ENCODE data around the gene AGPAT2. TPM values are rescaled to one million over a fixed set of nuclear protein-coding genes. Genes with fewer than 3 reads are reported as not detected.

AGPAT2 gene
- total RNA-seq, 1 donor from 2014 or later: 32.8 TPM

DNA sequence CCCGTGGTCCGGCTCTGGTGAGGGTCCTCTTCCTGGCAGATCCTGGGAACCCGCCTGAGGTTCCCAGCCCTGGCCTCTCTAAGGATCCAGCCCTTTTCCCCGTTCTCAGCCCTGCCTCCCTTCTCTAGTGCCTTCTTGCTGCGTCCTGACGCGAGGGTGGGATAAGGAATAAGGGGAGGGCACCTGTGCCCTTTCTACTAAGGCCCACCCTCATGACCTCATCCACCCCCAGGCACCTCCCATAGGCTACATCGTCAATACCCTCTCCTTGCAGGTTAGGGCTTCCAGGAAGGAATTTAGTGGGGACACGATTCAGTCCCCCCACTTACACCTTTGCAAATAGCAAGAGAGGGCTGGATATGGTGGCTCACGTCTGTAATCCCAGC, 14.4 kb upstream of the AGPAT2 start:
- Mint-ChIP-seq H3K4me3 (no peak overlapping the region), H3K4me1 (peaks cover 3% of the 10 kb centered on the region), H3K27me3 (ENCODE audit: low read depth) (peaks cover 21% of the 10 kb centered on the region), H3K27ac (no peak overlapping the region), H3K9me3 (no peaks in the 10 kb centered on the region), H3K36me3 (no peaks in the 10 kb centered on the region)
- TF ChIP-seq CTCF (IDR thresholded peaks at IDR 0.05; ENCODE audit: unreplicated experiment): no peak
- no peak for DNase-seq (ENCODE audit: low spot score in 2 of 2, unreplicated experiment in 2 of 2)

DNA sequence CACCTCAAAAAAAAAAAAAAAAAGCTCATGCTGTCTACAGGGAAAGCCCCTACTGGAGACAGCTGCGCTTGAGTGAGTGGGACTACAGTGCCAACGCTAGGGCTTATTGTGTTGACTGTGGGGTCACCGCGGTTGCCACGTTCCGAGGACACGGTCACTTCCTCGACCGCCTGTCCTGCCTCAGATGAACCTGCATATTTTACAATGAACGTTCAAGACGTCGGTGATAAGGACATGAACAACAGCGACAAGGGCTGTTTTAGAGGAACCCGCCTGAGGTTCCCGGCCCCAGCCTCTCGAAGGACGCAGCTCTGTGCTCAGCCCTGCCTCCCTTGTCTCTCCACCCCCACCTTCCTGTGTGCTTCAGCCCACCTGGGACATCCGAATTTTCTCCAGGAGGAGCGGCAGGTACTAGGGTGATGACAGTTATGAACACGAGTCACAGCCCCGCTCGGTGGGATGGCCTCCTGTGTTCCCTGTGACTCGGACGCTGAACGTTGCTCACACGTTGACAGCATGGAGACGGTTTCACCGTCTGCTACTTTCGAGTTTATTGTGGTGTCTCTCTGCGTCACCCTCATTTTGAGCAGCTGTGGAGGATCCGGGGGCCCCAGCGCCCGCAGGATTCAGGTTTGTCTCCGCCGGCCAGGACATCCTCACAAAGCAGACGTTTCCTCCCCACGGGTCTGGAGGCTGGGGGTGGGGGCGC, 13.9 kb upstream of the AGPAT2 start:
- TF ChIP-seq CTCF (IDR thresholded peaks at IDR 0.05; ENCODE audit: unreplicated experiment): no peak
- Mint-ChIP-seq H3K9me3 (no peaks in the 10 kb centered on the region), H3K27ac (no peak overlapping the region), H3K4me1 (peaks cover 3% of the 10 kb centered on the region), H3K36me3 (no peaks in the 10 kb centered on the region), H3K4me3 (no peak overlapping the region), H3K27me3 (ENCODE audit: low read depth) (peaks cover 21% of the 10 kb centered on the region)
- no peak for DNase-seq (ENCODE audit: low spot score in 2 of 2, unreplicated experiment in 2 of 2)

GRCh38 chr9:136700304-136700703, 13.0 kb upstream of the AGPAT2 start:
- Mint-ChIP-seq H3K27me3 (ENCODE audit: low read depth) (peaks cover 15% of the 10 kb centered on the region), H3K4me1 (peaks cover 3% of the 10 kb centered on the region), H3K4me3 (no peak overlapping the region), H3K27ac (no peak overlapping the region), H3K36me3 (no peaks in the 10 kb centered on the region), H3K9me3 (no peaks in the 10 kb centered on the region)
- no peak for TF ChIP-seq CTCF (IDR thresholded peaks at IDR 0.05; ENCODE audit: unreplicated experiment)
- no peak for DNase-seq (ENCODE audit: low spot score in 2 of 2, unreplicated experiment in 2 of 2)

DNA sequence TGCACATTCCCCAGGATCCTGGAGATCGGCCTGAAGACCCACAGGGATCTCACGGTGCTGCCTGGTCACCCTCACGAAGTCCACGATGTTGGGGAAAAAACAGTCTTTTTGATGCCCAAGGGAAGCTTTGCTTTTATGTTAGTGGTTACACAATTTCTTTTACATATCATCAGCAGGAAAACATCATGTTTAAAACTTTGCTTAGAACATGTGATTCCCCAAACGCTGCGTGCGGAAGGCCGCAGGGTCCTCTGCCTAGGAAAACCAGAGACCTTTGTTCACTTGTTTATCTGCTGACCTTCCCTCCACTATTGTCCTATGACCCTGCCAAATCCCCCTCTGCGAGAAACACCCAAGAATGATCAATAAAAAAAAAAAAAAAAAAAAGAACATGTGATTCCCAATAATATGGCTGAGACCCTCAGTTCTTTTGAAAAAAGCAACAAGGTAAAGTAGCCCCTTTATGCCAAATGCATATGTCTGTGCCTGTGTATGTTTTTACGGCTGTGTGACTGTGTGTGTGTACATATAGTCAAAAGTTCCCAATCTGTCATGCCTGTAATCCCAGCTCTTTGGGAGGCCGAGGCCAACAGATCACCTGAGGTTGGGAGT, 11.5 kb upstream of the AGPAT2 start:
- H3K36me3 Mint-ChIP-seq: no peaks in the 10 kb centered on the region
- no peaks in the 10 kb centered on the region for H3K9me3 Mint-ChIP-seq
- H3K27ac Mint-ChIP-seq: no peak overlapping the region
- H3K4me1 Mint-ChIP-seq: peaks cover 3% of the 10 kb centered on the region
- no peak overlapping the region for H3K4me3 Mint-ChIP-seq
- no peak for DNase-seq (ENCODE audit: low spot score in 2 of 2, unreplicated experiment in 2 of 2)
- no peak for TF ChIP-seq CTCF (IDR thresholded peaks at IDR 0.05; ENCODE audit: unreplicated experiment)
- peaks cover 14% of the 10 kb centered on the region for H3K27me3 Mint-ChIP-seq (ENCODE audit: low read depth)

GRCh38 chr9:136697821-136698526, 10.7 kb upstream of the AGPAT2 start:
- Mint-ChIP-seq H3K9me3 (no peaks in the 10 kb centered on the region), H3K36me3 (no peaks in the 10 kb centered on the region), H3K4me1 (peaks cover 3% of the 10 kb centered on the region), H3K27me3 (ENCODE audit: low read depth) (peaks cover 14% of the 10 kb centered on the region), H3K27ac (no peak overlapping the region), H3K4me3 (no peak overlapping the region)
- no peak for DNase-seq (ENCODE audit: low spot score in 2 of 2, unreplicated experiment in 2 of 2)
- TF ChIP-seq CTCF (IDR thresholded peaks at IDR 0.05; ENCODE audit: unreplicated experiment): no peak
